Measurements from ENCODE around the gene ZRANB3.
"Not testable (repeated sequence)": the region's sequence is repeated elsewhere in the genome, so short reads cannot be mapped to it uniquely, and the experiment has no call there.

The ZRANB3 gene

GRCh38 chr2:135547311-135547710, 16.3 kb upstream of the ZRANB3 start:
- no peak for ATAC-seq
- TF ChIP-seq ZFP30 (CRISPR knock-in tag; IDR thresholded peaks at IDR 0.05): no peak
- TF ChIP-seq, protein P1, sequence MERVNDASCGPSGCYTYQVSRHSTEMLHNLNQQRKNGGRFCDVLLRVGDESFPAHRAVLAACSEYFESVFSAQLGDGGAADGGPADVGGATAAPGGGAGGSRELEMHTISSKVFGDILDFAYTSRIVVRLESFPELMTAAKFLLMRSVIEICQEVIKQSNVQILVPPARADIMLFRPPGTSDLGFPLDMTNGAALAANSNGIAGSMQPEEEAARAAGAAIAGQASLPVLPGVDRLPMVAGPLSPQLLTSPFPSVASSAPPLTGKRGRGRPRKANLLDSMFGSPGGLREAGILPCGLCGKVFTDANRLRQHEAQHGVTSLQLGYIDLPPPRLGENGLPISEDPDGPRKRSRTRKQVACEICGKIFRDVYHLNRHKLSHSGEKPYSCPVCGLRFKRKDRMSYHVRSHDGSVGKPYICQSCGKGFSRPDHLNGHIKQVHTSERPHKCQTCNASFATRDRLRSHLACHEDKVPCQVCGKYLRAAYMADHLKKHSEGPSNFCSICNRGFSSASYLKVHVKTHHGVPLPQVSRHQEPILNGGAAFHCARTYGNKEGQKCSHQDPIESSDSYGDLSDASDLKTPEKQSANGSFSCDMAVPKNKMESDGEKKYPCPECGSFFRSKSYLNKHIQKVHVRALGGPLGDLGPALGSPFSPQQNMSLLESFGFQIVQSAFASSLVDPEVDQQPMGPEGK (CRISPR knock-in tag; IDR thresholded peaks at IDR 0.05; ENCODE audit: borderline replicate concordance): no peak
- TF ChIP-seq RARB (CRISPR knock-in tag; IDR thresholded peaks at IDR 0.05): no peak
- no peak for TF ChIP-seq ZNF8 (CRISPR knock-in tag; IDR thresholded peaks at IDR 0.05)
- TF ChIP-seq, protein P2, sequence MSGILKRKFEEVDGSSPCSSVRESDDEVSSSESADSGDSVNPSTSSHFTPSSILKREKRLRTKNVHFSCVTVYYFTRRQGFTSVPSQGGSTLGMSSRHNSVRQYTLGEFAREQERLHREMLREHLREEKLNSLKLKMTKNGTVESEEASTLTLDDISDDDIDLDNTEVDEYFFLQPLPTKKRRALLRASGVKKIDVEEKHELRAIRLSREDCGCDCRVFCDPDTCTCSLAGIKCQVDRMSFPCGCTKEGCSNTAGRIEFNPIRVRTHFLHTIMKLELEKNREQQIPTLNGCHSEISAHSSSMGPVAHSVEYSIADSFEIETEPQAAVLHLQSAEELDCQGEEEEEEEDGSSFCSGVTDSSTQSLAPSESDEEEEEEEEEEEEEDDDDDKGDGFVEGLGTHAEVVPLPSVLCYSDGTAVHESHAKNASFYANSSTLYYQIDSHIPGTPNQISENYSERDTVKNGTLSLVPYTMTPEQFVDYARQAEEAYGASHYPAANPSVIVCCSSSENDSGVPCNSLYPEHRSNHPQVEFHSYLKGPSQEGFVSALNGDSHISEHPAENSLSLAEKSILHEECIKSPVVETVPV (CRISPR knock-in tag; IDR thresholded peaks at IDR 0.05): no peak
- TF ChIP-seq PPARA (CRISPR knock-in tag; IDR thresholded peaks at IDR 0.05; ENCODE audit: borderline replicate concordance): no peak
- no peak for TF ChIP-seq OSR1 (CRISPR knock-in tag; IDR thresholded peaks at IDR 0.05)
- no peak for TF ChIP-seq ESRRG (CRISPR knock-in tag; IDR thresholded peaks at IDR 0.05)
- TF ChIP-seq ZFP3 (CRISPR knock-in tag; IDR thresholded peaks at IDR 0.05): no peak
- no peak for TF ChIP-seq TCF4 (CRISPR knock-in tag; IDR thresholded peaks at IDR 0.05; ENCODE audit: borderline replicate concordance)
- TF ChIP-seq CSDC2 (CRISPR knock-in tag; IDR thresholded peaks at IDR 0.05): no peak
- no peak for TF ChIP-seq ZNF565 (CRISPR knock-in tag; conservative IDR thresholded peaks at IDR 0.05; ENCODE audit: low read depth)
- TF ChIP-seq GLIS3 (CRISPR knock-in tag; IDR thresholded peaks at IDR 0.05): no peak
- no peak for TF ChIP-seq SNAI2 (CRISPR knock-in tag; IDR thresholded peaks at IDR 0.05)
- TF ChIP-seq ZNF70 (CRISPR knock-in tag; IDR thresholded peaks at IDR 0.05): no peak
- no peak for TF ChIP-seq ZC3H10 (CRISPR knock-in tag; IDR thresholded peaks at IDR 0.05)
- TF ChIP-seq CREB5 (CRISPR knock-in tag; IDR thresholded peaks at IDR 0.05; ENCODE audit: low read depth): no peak
- TF ChIP-seq ISL1 (CRISPR knock-in tag; IDR thresholded peaks at IDR 0.05): no peak
- TF ChIP-seq ARNTL (CRISPR knock-in tag; IDR thresholded peaks at IDR 0.05; ENCODE audit: borderline replicate concordance, low read depth): no peak

GRCh38 chr2:135546436-135546835, 15.4 kb upstream of the ZRANB3 start:
- ATAC-seq: no peak
- TF ChIP-seq RARB (CRISPR knock-in tag; IDR thresholded peaks at IDR 0.05): no peak
- no peak for TF ChIP-seq ARNTL (CRISPR knock-in tag; IDR thresholded peaks at IDR 0.05; ENCODE audit: borderline replicate concordance, low read depth)
- TF ChIP-seq PPARA (CRISPR knock-in tag; IDR thresholded peaks at IDR 0.05; ENCODE audit: borderline replicate concordance): no peak
- TF ChIP-seq, protein P1 (CRISPR knock-in tag; IDR thresholded peaks at IDR 0.05; ENCODE audit: borderline replicate concordance): no peak
- no peak for TF ChIP-seq SNAI2 (CRISPR knock-in tag; IDR thresholded peaks at IDR 0.05)
- no peak for TF ChIP-seq ISL1 (CRISPR knock-in tag; IDR thresholded peaks at IDR 0.05)
- no peak for TF ChIP-seq POU6F1 (CRISPR knock-in tag; IDR thresholded peaks at IDR 0.05; ENCODE audit: borderline replicate concordance, low read depth)
- TF ChIP-seq CSDC2 (CRISPR knock-in tag; IDR thresholded peaks at IDR 0.05): no peak
- no peak for TF ChIP-seq TOX (CRISPR knock-in tag; IDR thresholded peaks at IDR 0.05; ENCODE audit: borderline replicate concordance)

DNA sequence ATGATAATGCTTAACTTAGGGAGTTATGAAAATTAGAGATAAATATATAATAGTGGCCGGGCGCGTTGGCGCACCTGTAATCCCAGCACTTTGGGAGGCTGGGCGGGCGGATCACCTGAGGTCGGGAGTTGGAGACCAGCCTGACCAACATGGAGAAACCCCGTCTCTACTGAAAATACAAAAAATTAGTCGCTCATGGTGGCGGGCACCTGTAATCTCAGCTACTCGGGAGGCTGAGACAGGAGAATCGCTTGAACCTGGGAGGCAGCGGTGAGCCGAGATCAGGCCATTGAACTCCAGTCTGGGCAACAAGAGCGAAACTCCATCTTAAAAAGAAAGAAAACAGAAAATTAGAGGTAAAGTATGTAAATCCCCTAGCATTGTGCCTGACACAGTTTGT, 2.5 kb upstream of the ZRANB3 start:
- not testable (repeated sequence) for ATAC-seq

DNA sequence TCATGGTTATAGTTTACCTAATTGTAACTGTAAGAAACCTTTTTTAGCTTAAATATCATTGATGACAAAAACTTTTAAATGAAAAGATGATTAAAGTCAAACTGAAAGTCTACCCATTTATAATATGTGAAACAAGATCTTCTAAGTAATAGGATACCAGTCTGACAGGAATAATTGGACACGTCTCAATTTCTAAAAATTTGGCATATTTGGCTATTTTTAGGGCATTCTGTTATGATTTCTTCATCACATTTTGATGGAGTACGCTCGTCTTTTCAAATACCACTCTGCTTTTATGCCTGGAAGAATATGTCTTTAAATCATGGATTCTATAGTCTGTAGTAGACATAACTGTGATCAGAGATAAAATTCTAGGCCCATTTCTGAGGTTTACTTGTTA, 1.6 kb upstream of the ZRANB3 start:
- no peak for ATAC-seq
- TF ChIP-seq ZC3H10 (CRISPR knock-in tag; IDR thresholded peaks at IDR 0.05): no peak
- no peak for TF ChIP-seq GLIS3 (CRISPR knock-in tag; IDR thresholded peaks at IDR 0.05)
- TF ChIP-seq TSHZ2 (CRISPR knock-in tag; IDR thresholded peaks at IDR 0.05): no peak
- TF ChIP-seq BACH2 (CRISPR knock-in tag; IDR thresholded peaks at IDR 0.05; ENCODE audit: borderline replicate concordance): no peak
- TF ChIP-seq, protein P2 (CRISPR knock-in tag; IDR thresholded peaks at IDR 0.05): no peak
- no peak for TF ChIP-seq CSDC2 (CRISPR knock-in tag; IDR thresholded peaks at IDR 0.05)

Measured in SK-N-SH treated with all-trans-retinoic acid at 6 μM for 48 hours (cell line).